GM18505 (cell line): ENCODE measurements around the gene STK39.
"Not testable (repeated sequence)": the region's sequence is repeated elsewhere in the genome, so short reads cannot be mapped to it uniquely, and the experiment has no call there.

ENCODE experiments used
- ATAC-seq: cut with Tn5 transposase; IDR thresholded peaks from one replicate; pipeline ENCODE4 v1.9.1; 2021; ENCODE audit not compliant: unreplicated experiment
- POLR2A ChIP-seq: IDR thresholded peaks from 4 replicates; pipeline ENCODE4 v1.6.1; 2011; ENCODE audit warnings: borderline replicate concordance; ENCODE audit not compliant: insufficient read depth, insufficient read length; ENCODE audit errors: extremely low read depth

STK39 gene

DNA sequence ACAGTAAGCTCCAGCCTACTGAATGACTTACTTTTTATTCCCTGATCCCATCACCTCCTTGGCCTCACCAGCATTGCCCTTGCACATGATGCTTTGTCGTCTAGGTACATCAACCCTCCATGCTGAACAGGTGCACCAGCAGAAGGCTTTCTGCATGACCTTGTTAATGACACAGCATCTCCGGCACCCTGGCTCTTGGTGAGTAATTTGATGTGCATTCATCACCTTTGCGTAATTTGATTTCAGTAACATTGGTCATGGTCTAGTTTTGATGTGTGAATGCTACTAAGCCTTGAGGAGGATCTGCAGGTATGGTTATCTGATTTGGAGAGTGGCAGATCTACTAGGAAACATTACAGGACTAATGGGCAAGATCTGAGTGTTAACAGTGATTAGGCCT, 103.6 kb downstream of the STK39 start:
- no peak for TF ChIP-seq POLR2A
- ATAC-seq = no peak

DNA sequence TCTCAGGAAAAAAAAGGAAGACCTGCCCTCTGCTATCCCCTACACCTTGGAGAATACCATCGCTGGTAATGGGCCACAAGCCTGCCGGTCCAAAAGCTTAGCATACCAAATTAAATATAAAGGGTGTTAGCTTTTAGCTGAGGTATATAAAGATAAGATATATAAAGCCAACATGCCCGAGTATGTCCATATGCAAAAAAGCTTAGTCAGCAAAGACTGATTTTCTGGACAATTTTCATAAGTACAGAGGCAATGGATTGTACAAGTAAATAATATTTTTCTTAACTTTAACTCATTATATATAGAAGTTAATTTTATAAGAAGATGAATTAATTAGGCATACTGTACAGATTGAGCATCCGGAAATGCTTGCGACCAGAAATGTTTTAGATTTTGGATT, 106.5 kb downstream of the STK39 start:
- TF ChIP-seq POLR2A = no peak
- ATAC-seq = no peak

DNA sequence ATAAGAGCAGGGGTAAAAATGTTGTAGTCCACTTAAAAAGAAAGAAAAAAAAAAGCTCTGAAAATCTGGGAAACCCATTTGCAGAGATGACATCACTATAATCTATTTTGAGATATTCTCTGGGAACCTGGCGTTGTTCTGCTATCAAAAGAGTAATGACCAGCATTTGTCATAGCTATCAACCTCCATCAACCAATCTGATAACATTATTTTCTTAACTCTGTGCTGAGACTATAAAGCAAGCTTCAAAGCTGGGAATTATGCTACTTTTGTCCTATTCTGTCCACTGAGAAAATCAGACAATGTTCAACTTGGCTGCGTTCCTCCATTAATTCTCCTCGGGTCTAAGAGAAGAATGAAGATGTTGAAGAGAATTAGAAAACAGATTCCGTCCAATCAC, 107.5 kb downstream of the STK39 start:
- no peak for ATAC-seq
- TF ChIP-seq POLR2A = no peak

DNA sequence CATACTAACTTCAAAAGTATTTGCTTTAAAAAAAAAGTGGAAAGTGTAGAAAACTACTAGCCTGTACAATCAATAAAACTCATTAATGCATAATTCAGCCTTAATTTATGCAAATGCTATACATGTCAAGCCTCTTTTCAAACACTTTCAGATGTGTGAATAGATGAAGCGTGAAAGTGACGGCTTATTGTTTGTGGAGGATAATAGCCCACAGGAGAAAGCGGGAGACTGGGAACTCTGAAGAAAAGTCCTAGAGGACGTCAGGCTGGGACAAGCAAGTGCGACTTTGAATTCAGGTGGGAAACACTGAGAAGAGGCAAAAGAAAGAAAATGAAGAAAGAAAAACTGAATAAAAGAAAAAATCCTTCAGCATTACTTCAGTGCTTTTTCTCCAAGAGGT, 108.5 kb downstream of the STK39 start:
- TF ChIP-seq POLR2A = no peak
- no peak for ATAC-seq

DNA sequence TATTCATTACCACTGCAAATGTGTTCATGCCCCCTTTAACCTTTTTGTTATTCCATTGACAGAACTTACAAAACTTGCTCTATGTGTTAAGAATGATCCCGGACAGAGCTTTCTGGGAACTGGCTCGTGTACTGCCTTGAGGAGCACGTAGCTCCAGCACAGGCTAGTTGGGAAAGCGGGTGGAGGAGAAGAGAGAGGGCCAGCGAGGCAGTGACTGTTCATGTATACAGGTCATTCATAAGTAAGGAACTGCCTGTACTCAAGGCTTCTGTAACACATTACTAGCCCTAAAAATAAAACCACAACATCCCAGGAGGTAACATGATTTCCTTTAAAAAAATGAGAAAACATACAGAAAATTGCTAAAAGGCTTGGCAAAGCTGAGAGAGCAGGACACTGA, 109.0 kb downstream of the STK39 start:
- ATAC-seq = no peak

DNA sequence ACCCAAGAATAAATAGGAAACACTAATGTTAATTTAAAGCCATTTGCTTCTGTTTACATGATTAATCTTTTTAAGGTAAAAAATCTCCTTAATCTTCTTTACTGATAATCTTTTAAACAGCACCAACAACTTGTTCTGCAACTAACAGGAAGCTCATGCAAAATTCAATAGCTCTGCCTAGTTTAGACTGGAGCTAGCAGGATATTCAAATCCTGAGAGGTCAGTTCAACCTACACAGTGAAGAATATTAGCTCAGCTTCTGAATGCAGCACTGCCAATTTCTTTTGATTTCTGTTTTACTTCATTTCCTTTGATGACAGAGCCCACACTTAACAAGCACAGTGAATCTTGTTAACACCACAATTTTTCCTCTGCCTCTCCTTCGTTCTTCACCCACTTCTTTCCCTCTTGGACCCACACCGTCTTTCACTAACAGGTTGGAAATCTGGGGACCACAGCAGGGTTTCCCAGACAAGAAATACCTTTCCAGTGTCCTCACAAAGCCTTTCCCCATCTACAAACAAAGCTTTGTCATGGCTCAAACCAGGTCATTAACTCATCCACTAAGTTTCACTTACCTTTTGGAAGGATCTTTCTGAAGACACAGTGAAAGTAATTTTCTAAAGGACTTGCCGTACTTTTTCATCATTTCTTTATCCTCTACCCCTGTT, 109.8 kb downstream of the STK39 start:
- ATAC-seq = no peak
- no peak for TF ChIP-seq POLR2A

More for the DNA sequence above, 109.0 kb downstream of the STK39 start:
- no peak for TF ChIP-seq POLR2A

DNA sequence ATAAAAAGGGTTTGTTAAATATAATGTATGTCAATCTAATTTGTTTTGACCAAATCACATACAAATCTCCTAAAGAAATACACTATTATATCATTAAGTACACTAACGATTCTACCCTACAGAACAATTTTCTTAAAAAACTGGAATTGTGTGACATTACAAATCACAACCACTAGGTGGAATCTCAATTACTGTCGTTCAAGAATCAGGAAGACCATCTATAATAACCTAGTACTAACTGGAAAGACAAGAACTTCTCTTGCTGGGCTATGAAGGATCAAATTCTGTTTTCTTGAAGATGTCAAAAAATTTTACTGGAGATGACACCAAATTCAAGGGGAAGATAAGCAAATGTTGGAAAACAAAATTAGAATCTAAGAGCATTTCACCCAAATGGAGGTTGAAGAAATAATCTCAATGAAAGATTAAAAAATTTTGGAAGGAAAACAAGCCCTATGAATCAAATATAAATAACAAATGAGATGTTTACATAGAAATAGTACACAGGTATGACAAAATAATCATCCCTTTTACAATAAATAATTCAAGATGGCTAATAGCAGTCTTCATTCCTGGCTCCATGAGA, 110.9 kb downstream of the STK39 start:
- ATAC-seq = no peak
- TF ChIP-seq POLR2A = no peak

DNA sequence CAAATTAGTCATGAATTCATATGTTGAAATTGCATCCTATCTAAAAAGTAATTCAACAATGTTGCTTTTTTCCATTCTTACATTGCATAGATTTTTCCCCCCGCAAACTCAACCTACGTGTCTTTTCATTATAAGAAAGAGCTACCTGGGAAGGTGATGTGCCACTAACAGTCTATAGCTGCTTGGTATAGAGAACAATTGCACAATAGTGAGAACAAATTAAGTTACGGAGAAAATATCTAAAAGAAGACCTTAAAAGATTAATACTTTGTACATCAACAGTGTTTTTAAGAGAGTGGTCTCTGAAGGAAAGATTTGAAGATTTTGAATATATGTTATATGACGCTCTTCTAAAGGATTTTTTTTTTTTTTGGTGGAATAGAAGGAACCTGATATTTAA, 111.8 kb downstream of the STK39 start:
- no peak for TF ChIP-seq POLR2A
- ATAC-seq = no peak

DNA sequence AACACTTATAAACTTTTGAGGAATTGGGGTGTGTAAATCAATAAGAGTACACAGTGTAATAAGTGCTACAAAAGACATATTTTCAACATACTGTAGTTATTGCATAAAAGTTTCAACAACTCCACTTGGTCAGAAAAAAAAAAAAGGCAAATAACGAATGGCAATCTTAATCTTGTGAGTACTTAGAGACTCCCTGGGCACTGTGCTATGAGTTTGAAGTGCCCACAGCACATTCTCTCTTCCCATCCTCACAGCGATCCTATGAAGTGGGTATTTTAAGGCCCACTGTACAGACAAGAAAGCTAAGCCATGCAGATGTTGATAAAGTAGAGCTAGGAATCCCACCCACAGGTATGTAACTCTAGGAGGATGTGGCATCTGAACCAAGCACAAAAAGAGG, 112.3 kb downstream of the STK39 start:
- no peak for TF ChIP-seq POLR2A
- ATAC-seq = no peak

DNA sequence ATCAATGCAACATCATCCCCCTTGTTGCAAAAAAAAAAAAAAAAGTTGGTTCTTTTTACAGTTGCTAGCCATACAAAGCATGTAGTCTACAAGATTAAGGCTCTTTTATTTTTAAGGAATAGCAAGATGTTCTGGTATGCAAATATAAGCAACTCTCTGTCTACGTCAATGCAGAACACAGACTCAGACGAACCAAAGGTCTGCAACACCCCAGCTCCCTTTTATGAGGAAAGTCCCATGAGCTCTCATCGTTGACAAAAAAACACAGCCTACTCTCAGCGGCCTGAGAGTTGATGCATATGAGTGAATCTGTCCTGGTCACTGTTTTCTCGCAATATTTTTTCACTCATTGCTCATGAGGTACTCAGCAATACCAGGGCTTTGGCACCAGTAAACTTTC, 112.9 kb downstream of the STK39 start:
- TF ChIP-seq POLR2A = no peak
- no peak for ATAC-seq

DNA sequence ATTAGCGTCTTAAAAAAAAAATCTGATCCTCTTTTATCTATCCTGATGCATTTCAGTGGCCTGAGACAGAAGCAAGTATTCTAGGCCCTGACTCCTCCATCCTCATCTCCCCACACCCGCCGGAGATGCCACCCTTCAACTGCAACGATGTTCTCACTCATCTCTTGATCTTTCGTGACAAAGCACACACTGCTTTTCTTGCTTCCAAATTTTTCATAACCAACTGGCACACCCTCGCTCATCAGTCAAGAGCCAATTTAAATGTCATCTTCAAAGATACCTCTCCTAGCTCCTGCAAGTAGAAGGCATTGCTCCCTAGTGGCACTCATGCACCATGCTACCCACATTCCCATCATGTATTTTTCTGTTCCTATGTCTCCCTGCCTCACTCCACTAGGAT, 115.0 kb downstream of the STK39 start:
- TF ChIP-seq POLR2A = no peak
- ATAC-seq = no peak

DNA sequence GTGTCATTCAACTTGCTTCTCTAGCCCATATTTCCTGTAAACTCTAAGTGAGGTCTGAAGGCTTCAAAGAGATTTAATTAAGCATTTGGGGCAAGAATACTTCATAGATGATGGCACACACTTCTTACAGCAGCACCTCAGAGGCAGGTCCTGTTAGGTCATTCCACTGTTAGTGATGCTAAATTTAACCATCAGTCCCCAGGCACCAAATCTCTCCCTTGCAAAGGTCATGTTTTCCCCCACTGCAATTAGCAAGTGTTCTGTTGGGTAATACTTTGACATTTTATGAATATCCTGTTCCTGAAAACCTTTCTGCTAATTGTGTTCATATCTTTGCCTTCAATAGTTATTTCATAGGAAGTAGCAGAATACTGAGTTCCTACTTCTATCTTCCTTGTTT, 117.0 kb downstream of the STK39 start:
- TF ChIP-seq POLR2A = no peak
- ATAC-seq = no peak

DNA sequence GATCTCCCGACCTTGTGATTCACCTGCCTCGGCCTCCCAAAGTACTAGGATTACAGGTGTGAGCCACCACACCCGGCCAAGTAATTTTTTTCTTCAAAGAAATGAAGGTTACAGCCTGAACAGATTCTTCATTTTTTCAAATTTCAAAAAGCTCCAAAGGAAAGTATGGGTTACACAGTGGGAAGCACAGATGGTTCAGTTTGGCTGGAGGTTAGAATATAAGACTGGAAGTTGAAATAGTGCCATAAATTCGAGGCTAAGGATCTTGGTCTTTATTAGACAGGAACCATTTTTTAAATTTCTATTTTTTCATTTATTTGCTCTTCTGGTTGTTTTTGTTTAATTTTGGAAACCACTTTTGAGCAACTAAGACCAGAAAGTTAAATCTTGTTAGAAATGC, 120.0 kb downstream of the STK39 start:
- no peak for ATAC-seq
- no peak for TF ChIP-seq POLR2A

DNA sequence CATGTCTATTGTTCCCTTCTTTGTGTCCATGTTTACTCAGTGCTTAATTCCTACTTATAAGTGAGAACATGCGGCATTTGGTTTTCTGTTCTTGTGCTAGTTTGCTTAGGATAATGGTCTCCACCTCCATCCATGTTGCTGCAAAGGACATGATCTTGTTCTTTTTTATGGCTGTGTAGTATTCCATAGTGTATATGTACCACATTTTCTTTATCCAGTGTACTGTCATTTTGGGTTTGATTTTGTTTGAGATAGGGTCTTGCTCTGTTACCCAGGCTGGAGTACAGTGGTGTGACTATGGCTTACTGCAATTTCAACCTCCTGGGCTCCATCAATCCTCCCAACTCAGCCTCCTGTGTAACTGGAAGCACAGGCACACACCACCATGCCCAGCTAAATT, 125.2 kb downstream of the STK39 start:
- not testable (repeated sequence) for ATAC-seq

DNA sequence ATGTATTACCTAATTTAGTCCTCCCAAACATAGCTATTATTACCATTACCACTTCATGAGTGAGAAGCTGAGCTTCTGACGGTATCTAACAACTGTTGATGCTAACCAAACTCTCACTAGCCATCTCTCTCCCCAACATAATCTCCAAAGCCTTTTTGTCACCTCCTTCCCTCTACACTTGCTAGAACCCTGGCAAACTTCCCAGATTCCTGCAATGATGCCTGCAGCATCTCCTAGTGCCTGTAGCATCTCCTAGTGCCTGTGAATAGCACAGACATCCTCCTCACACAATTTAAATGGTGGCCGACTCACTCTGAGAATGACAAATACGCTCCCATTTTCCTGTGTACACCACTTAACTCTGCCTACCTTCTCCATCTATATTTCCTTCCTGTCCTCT, 126.7 kb downstream of the STK39 start:
- TF ChIP-seq POLR2A = no peak
- ATAC-seq = no peak
